Ovary (tissue), 9 donors: ENCODE measurements around the gene PPARA. TPM values are rescaled to one million over a fixed set of nuclear protein-coding genes. Genes with fewer than 3 reads are reported as not detected.

Experiments used
- DNase-seq, 5 donors: peaks; one replicate each; pipeline ENCODE4 v3.0.0-alpha.2; 2019 to 2020
- H3K27ac ChIP-seq, 2 donors: fragments of 200-600 bp; one replicate each; pipeline versions ENCODE4 v1.5.1 to v1.8.0; 2019 to 2022
- H3K27me3 ChIP-seq: fragments of 200-600 bp; one replicate; pipeline ENCODE4 v1.8.0; 2022
- H3K36me3 ChIP-seq: fragments of 200-600 bp; sonication (generic); one replicate; pipeline ENCODE4 v1.5.1; 2019
- H3K4me1 ChIP-seq: one replicate; pipeline ENCODE4 v1.8.1; 2013; ENCODE audit warnings: mild to moderate bottlenecking, moderate library complexity; ENCODE audit not compliant: insufficient read depth
- H3K4me3 ChIP-seq: fragments of 200-600 bp; sonication (generic); one replicate; pipeline ENCODE4 v1.5.1; 2017
- H3K9me3 ChIP-seq, 2 donors: fragments of 200-600 bp in 1 of 2; sonication (generic) in 1 of 2; one replicate each; pipeline versions ENCODE4 v1.5.1 to v1.8.1; 2013 to 2019; ENCODE audit warnings: mild to moderate bottlenecking in 1 of 2, moderate library complexity in 1 of 2
- CTCF ChIP-seq, 3 donors: fragments of 450-650 bp in 2 of 3; fragments of 200-600 bp in 1 of 3; IDR thresholded peaks; one replicate each; pipeline versions ENCODE4 v1.5.1 to v1.8.0; 2016 to 2022; ENCODE audit warnings: antibody characterized with exemption in 3 of 3, mild to moderate bottlenecking in 1 of 3
- EP300 ChIP-seq: sonication (generic); formaldehyde crosslinking; IDR thresholded peaks from one replicate; pipeline ENCODE4 v1.6.1; 2017; ENCODE audit warnings: antibody characterized with exemption
- POLR2A ChIP-seq: fragments of 450-650 bp; IDR thresholded peaks from one replicate; pipeline ENCODE4 v1.6.1; 2017; ENCODE audit warnings: antibody characterized with exemption, mild to moderate bottlenecking, moderate library complexity
- WGBS, 3 donors: extraction: QIAGEN DNeasy Blood & Tissue Kit in 1 of 3; methylation state at CpG; one replicate each; pipeline versions ENCODE4 v1.1.5 to v1.1.7; 2013 to 2017; 5-methylcytosine and 5-hydroxymethylcytosine counted together
- intact Hi-C, 4 donors: fragments of 100-400 bp; cut with DNase I; formaldehyde crosslinking; loops; one replicate each; pipeline versions ENCODE4 v1.11.0 to v1.15.1; 2022 to 2023
- polyA plus RNA-seq, 2 donors: library from polyadenylated mRNA; stranded (reverse); fragments of 200-250 nt in 1 of 2; fragments of 350-450 nt in 1 of 2; fragmentation: Illumina TruSeq in 1 of 2; extraction: RNeasy Lipid Tissue Mini Kit (QIAGEN cat#74804) in 1 of 2; gene quantifications; one replicate each; pipeline ENCODE4 v1.2.3, GENCODE V29; 2013 to 2014
- total RNA-seq, 7 donors: library from RNA; depleted of rRNA in 2 of 7; stranded (reverse); fragments of >200 nt in 2 of 7; fragmentation: NEBNext Ultra II Directional in 3 of 7; extraction: Animal tissue kit (Norgen Biotek cat#: 25700) in 3 of 7; gene quantifications; one replicate each; pipeline versions ENCODE4 v1.1.0 to v1.2.4, GENCODE V29; 2016 to 2023
- donor health status: DM: no; HTN: no; CAD: no; lungs with moderate emphysema.
- donor health status: DM: no; HTN: no; CAD: no.
- donor health status: Bipolar disorder and iron deficiency.
- donor health status: DM: yes; HTN: yes; CAD: no.
- donor health status: DM: no; HTN: no; CAD: no.
- donor health status: DM: yes; HTN: yes; CAD: no.

The PPARA gene
- total and polyA plus RNA-seq, 9 donors = 9.7 to 41.0 (median 29.9) TPM

DNA sequence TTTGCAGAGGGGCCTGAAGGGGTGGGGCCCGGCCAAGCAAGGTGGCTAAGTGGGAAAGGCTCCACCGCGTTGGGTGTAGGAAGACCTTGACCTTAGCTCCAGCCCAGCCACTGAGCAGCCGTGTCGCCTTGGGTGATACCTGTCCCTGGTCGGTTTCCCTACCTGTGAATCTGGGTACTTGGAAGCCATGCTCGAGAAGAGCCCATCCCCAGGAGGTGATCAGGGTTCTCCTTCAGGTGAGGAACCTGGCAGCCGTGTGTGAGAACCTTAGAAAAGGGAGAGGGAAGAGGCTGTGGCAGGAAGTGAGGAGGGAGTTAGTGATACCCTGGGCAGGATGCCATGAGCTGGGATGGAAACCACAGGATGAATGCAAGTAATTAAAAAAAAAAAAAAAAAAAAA, 21.6 kb downstream of the PPARA start:
- H3K27me3 ChIP-seq = no peaks in the 10 kb centered on the region
- peak; percentile 59 to 72 (median 71) for DNase-seq
- intact Hi-C loops = no loop called here
- peak overlapping the region in 1 of 2 donors; percentile 49 for H3K27ac ChIP-seq
- H3K4me3 ChIP-seq = no peak overlapping the region
- peaks cover 19% of the 10 kb centered on the region for H3K4me1 ChIP-seq
- H3K36me3 ChIP-seq = no peaks in the 10 kb centered on the region
- H3K9me3 ChIP-seq = no peaks in the 10 kb centered on the region
- WGBS, 3 donors = 29 to 49% (median 37%) methylated on average over 8 of the region's 8 CpGs
- no peak for TF ChIP-seq CTCF (IDR thresholded peaks at IDR 0.05)

DNA sequence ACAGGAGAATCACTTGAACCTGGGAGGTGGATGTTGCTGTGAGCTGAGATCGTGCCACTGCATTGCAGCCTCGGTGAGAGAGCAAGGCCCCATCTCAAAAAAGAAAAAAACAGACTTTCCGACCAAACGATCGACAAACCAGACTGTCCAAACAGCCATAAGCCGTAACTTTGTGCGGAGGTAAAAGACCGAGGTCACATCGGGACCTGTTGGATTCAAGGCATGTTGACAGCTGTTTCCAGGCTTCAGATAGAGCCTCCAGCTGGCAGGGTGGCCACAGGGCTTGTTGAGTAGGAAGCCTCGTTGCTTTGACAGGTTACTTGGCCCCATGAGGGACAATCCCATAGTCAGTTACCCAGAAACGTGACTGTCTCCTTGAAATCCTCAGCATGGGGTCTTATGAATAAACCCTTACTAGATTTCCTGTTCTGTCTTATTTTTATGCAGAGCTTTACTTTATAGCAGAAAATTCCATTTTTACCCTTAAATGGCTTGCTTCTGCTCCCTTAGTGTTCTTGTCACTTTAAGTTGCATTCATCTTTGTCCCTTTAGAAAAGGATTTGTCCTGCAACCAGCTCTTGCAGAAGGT, 22.3 kb downstream of the PPARA start:
- Histone ChIP-seq H3K36me3 (no peaks in the 10 kb centered on the region), H3K4me3 (no peak overlapping the region), H3K27me3 (no peaks in the 10 kb centered on the region), H3K27ac (peak overlapping the region in 1 of 2 donors; percentile 30), H3K9me3 (no peaks in the 10 kb centered on the region), H3K4me1 (peaks cover 19% of the 10 kb centered on the region)
- WGBS, 3 donors = 14 to 55% (median 15%) methylated on average over 11 of the region's 11 CpGs
- DNase-seq = no peak
- intact Hi-C loops = no loop called here
- TF ChIP-seq EP300 (no peak), CTCF (IDR thresholded peaks at IDR 0.05) (no peak), POLR2A (no peak)

- peak in 3 of 5 donors; percentile 26 to 54 (median 37) for DNase-seq
- no peak overlapping the region for H3K4me3 ChIP-seq
Observed at GRCh38 chr22:46173152-46173551, 22.8 kb downstream of the PPARA start.

GRCh38 chr22:46175631-46176030, 25.3 kb downstream of the PPARA start:
- Histone ChIP-seq H3K36me3 (no peaks in the 10 kb centered on the region), H3K4me1 (peaks cover 17% of the 10 kb centered on the region), H3K27me3 (no peaks in the 10 kb centered on the region), H3K27ac (no peak overlapping the region), H3K4me3 (no peak overlapping the region), H3K9me3 (peaks cover 0 to 4% of the 10 kb centered on the region in 2 donors)
- 89 to 94% (median 91%) methylated on average over 5 of the region's 5 CpGs for WGBS, 3 donors
- no peak for DNase-seq
- no peak for TF ChIP-seq EP300
- TF ChIP-seq CTCF (IDR thresholded peaks at IDR 0.05) = no peak
- no peak for TF ChIP-seq POLR2A
- intact Hi-C loops = no loop called here

More at GRCh38 chr22:46173152-46173551, 22.8 kb downstream of the PPARA start:
- Histone ChIP-seq H3K36me3 (no peaks in the 10 kb centered on the region), H3K27ac (no peak overlapping the region), H3K9me3 (no peaks in the 10 kb centered on the region), H3K4me1 (peaks cover 19% of the 10 kb centered on the region), H3K27me3 (no peaks in the 10 kb centered on the region)
- WGBS, 3 donors = 12 to 15% (median 14%) methylated on average over 3 of the region's 3 CpGs
- TF ChIP-seq EP300 (no peak), POLR2A (no peak), CTCF (IDR thresholded peaks at IDR 0.05) (no peak)
- intact Hi-C loops = no loop called here
